ENCODE results near the gene TCF12. TPM values are rescaled to one million over a fixed set of nuclear protein-coding genes. Genes with fewer than 3 reads are reported as not detected.

Gene TCF12
- total RNA-seq, 1 experiment from 2014 or later: 189 TPM

GRCh38 chr15:57217778-57218598, 299.5 kb downstream of the TCF12 start:
- peak overlapping the region; percentile 42 for H3K27ac ChIP-seq (ENCODE audit: low read length)
- H3K27me3 ChIP-seq (ENCODE audit: low read length): no peaks in the 10 kb centered on the region
- H3K9me2 ChIP-seq (replicated peaks; ENCODE audit: insufficient read depth, low read length): no peaks in the 10 kb centered on the region
- peak overlapping the region; percentile 24 for H3K4me2 ChIP-seq (ENCODE audit: low read depth, low read length, poor library complexity, severe bottlenecking)
- peaks cover 82% of the 10 kb centered on the region for H3K79me2 ChIP-seq (ENCODE audit: low read length)
- H3K9ac ChIP-seq (ENCODE audit: low read length): 0 out of 2 replicates have a peak overlapping the region, but pooled peaks have one; percentile 15
- H3K36me3 ChIP-seq (ENCODE audit: insufficient read depth, low read length): no peaks in the 10 kb centered on the region
- H4K20me1 ChIP-seq (ENCODE audit: insufficient read depth, low read depth, low read length): no peaks in the 10 kb centered on the region
- H2AFZ ChIP-seq (ENCODE audit: low read length): no peak overlapping the region
- no peak overlapping the region for H3K4me3 ChIP-seq (ENCODE audit: low read length)
- H3K4me1 ChIP-seq (ENCODE audit: low read length): peaks cover 72% of the 10 kb centered on the region
- H3K9me3 ChIP-seq (ENCODE audit: low read length): no peaks in the 10 kb centered on the region
- no peak for DNase-seq

GRCh38 chr15:57218826-57219576, 300.6 kb downstream of the TCF12 start:
- Histone ChIP-seq H3K27ac (ENCODE audit: low read length) (peak overlapping the region; percentile 42), H3K4me2 (ENCODE audit: low read depth, low read length, poor library complexity, severe bottlenecking) (peak overlapping the region; percentile 24), H3K9me3 (ENCODE audit: low read length) (no peaks in the 10 kb centered on the region), H4K20me1 (ENCODE audit: insufficient read depth, low read depth, low read length) (no peaks in the 10 kb centered on the region), H3K36me3 (ENCODE audit: insufficient read depth, low read length) (no peaks in the 10 kb centered on the region), H3K4me3 (ENCODE audit: low read length) (no peak overlapping the region; the same call in 1 of the 2 replicates), H3K27me3 (ENCODE audit: low read length) (no peaks in the 10 kb centered on the region), H3K79me2 (ENCODE audit: low read length) (peaks cover 89% of the 10 kb centered on the region), H2AFZ (ENCODE audit: low read length) (no peak overlapping the region), H3K4me1 (ENCODE audit: low read length) (peaks cover 72% of the 10 kb centered on the region), H3K9me2 (replicated peaks; ENCODE audit: insufficient read depth, low read length) (no peaks in the 10 kb centered on the region), H3K9ac (ENCODE audit: low read length) (no peak overlapping the region)
- peak; percentile 70 for DNase-seq

GRCh38 chr15:57220205-57220604, 301.8 kb downstream of the TCF12 start:
- H3K9me2 ChIP-seq (replicated peaks; ENCODE audit: insufficient read depth, low read length): no peaks in the 10 kb centered on the region
- no peaks in the 10 kb centered on the region for H3K9me3 ChIP-seq (ENCODE audit: low read length)
- no peak overlapping the region for H3K27ac ChIP-seq (ENCODE audit: low read length)
- H3K27me3 ChIP-seq (ENCODE audit: low read length): no peaks in the 10 kb centered on the region
- H3K79me2 ChIP-seq (ENCODE audit: low read length): peaks cover 85% of the 10 kb centered on the region
- H3K4me2 ChIP-seq (ENCODE audit: low read depth, low read length, poor library complexity, severe bottlenecking): no peak overlapping the region
- H2AFZ ChIP-seq (ENCODE audit: low read length): no peak overlapping the region
- H3K36me3 ChIP-seq (ENCODE audit: insufficient read depth, low read length): no peaks in the 10 kb centered on the region
- H3K4me1 ChIP-seq (ENCODE audit: low read length): peaks cover 67% of the 10 kb centered on the region
- no peak overlapping the region for H3K4me3 ChIP-seq (ENCODE audit: low read length)
- no peaks in the 10 kb centered on the region for H4K20me1 ChIP-seq (ENCODE audit: insufficient read depth, low read depth, low read length)
- no peak for DNase-seq
- no peak overlapping the region for H3K9ac ChIP-seq (ENCODE audit: low read length)

GRCh38 chr15:57221134-57221533, 302.7 kb downstream of the TCF12 start:
- peak overlapping the region; percentile 21 for H3K4me2 ChIP-seq (ENCODE audit: low read depth, low read length, poor library complexity, severe bottlenecking)
- peaks cover 59% of the 10 kb centered on the region for H3K4me1 ChIP-seq (ENCODE audit: low read length)
- no peaks in the 10 kb centered on the region for H3K9me2 ChIP-seq (replicated peaks; ENCODE audit: insufficient read depth, low read length)
- H3K9me3 ChIP-seq (ENCODE audit: low read length): no peaks in the 10 kb centered on the region
- H3K36me3 ChIP-seq (ENCODE audit: insufficient read depth, low read length): no peaks in the 10 kb centered on the region
- no peaks in the 10 kb centered on the region for H3K27me3 ChIP-seq (ENCODE audit: low read length)
- H3K79me2 ChIP-seq (ENCODE audit: low read length): peaks cover 76% of the 10 kb centered on the region
- DNase-seq: no peak
- H3K27ac ChIP-seq (ENCODE audit: low read length): no peak overlapping the region
- no peak overlapping the region for H3K9ac ChIP-seq (ENCODE audit: low read length)
- H3K4me3 ChIP-seq (ENCODE audit: low read length): no peak overlapping the region
- H4K20me1 ChIP-seq (ENCODE audit: insufficient read depth, low read depth, low read length): no peaks in the 10 kb centered on the region
- H2AFZ ChIP-seq (ENCODE audit: low read length): no peak overlapping the region

GRCh38 chr15:57223345-57223744, 304.9 kb downstream of the TCF12 start:
- Histone ChIP-seq H3K27me3 (ENCODE audit: low read length) (no peaks in the 10 kb centered on the region), H3K36me3 (ENCODE audit: insufficient read depth, low read length) (no peaks in the 10 kb centered on the region), H3K4me2 (ENCODE audit: low read depth, low read length, poor library complexity, severe bottlenecking) (no peak overlapping the region), H3K9ac (ENCODE audit: low read length) (no peak overlapping the region), H4K20me1 (ENCODE audit: insufficient read depth, low read depth, low read length) (no peaks in the 10 kb centered on the region), H2AFZ (ENCODE audit: low read length) (no peak overlapping the region), H3K9me3 (ENCODE audit: low read length) (no peaks in the 10 kb centered on the region), H3K27ac (ENCODE audit: low read length) (0 out of 2 replicates have a peak overlapping the region, but pooled peaks have one; percentile 22), H3K79me2 (ENCODE audit: low read length) (peaks cover 74% of the 10 kb centered on the region), H3K4me3 (ENCODE audit: low read length) (no peak overlapping the region), H3K4me1 (ENCODE audit: low read length) (peaks cover 66% of the 10 kb centered on the region), H3K9me2 (replicated peaks; ENCODE audit: insufficient read depth, low read length) (no peaks in the 10 kb centered on the region)
- no peak for DNase-seq

GRCh38 chr15:57223887-57224286, 305.4 kb downstream of the TCF12 start:
- Histone ChIP-seq H2AFZ (ENCODE audit: low read length) (no peak overlapping the region), H3K4me1 (ENCODE audit: low read length) (peaks cover 66% of the 10 kb centered on the region), H3K9ac (ENCODE audit: low read length) (no peak overlapping the region), H3K9me2 (replicated peaks; ENCODE audit: insufficient read depth, low read length) (no peaks in the 10 kb centered on the region), H3K9me3 (ENCODE audit: low read length) (no peaks in the 10 kb centered on the region), H3K27me3 (ENCODE audit: low read length) (no peaks in the 10 kb centered on the region), H3K4me2 (ENCODE audit: low read depth, low read length, poor library complexity, severe bottlenecking) (no peak overlapping the region), H3K4me3 (ENCODE audit: low read length) (no peak overlapping the region), H4K20me1 (ENCODE audit: insufficient read depth, low read depth, low read length) (no peaks in the 10 kb centered on the region), H3K27ac (ENCODE audit: low read length) (0 out of 2 replicates have a peak overlapping the region, but pooled peaks have one; percentile 22), H3K79me2 (ENCODE audit: low read length) (peaks cover 71% of the 10 kb centered on the region), H3K36me3 (ENCODE audit: insufficient read depth, low read length) (no peaks in the 10 kb centered on the region)
- no peak for DNase-seq

GRCh38 chr15:57224664-57225063, 306.2 kb downstream of the TCF12 start:
- H3K36me3 ChIP-seq (ENCODE audit: insufficient read depth, low read length): no peaks in the 10 kb centered on the region
- no peaks in the 10 kb centered on the region for H4K20me1 ChIP-seq (ENCODE audit: insufficient read depth, low read depth, low read length)
- 0 out of 2 replicates have a peak overlapping the region, but pooled peaks have one; percentile 22 for H3K27ac ChIP-seq (ENCODE audit: low read length)
- H3K4me3 ChIP-seq (ENCODE audit: low read length): no peak overlapping the region
- H3K4me1 ChIP-seq (ENCODE audit: low read length): peaks cover 67% of the 10 kb centered on the region
- H3K27me3 ChIP-seq (ENCODE audit: low read length): no peaks in the 10 kb centered on the region
- H3K9ac ChIP-seq (ENCODE audit: low read length): no peak overlapping the region
- no peak overlapping the region for H3K4me2 ChIP-seq (ENCODE audit: low read depth, low read length, poor library complexity, severe bottlenecking)
- H3K9me2 ChIP-seq (replicated peaks; ENCODE audit: insufficient read depth, low read length): no peaks in the 10 kb centered on the region
- H3K79me2 ChIP-seq (ENCODE audit: low read length): peaks cover 72% of the 10 kb centered on the region
- no peak overlapping the region for H2AFZ ChIP-seq (ENCODE audit: low read length)
- no peaks in the 10 kb centered on the region for H3K9me3 ChIP-seq (ENCODE audit: low read length)
- no peak for DNase-seq

- no peaks in the 10 kb centered on the region for H3K9me3 ChIP-seq (ENCODE audit: low read length)
- peaks cover 60% of the 10 kb centered on the region for H3K79me2 ChIP-seq (ENCODE audit: low read length)
- H4K20me1 ChIP-seq (ENCODE audit: insufficient read depth, low read depth, low read length): no peaks in the 10 kb centered on the region
- peaks cover 73% of the 10 kb centered on the region for H3K4me1 ChIP-seq (ENCODE audit: low read length)
- H3K4me3 ChIP-seq (ENCODE audit: low read length): no peak overlapping the region
- no peak overlapping the region for H3K9ac ChIP-seq (ENCODE audit: low read length)
- H3K27ac ChIP-seq (ENCODE audit: low read length): peak overlapping the region; percentile 52
- no peak for DNase-seq
- no peaks in the 10 kb centered on the region for H3K9me2 ChIP-seq (replicated peaks; ENCODE audit: insufficient read depth, low read length)
- no peaks in the 10 kb centered on the region for H3K27me3 ChIP-seq (ENCODE audit: low read length)
- H2AFZ ChIP-seq (ENCODE audit: low read length): no peak overlapping the region
- peaks cover 11% of the 10 kb centered on the region; the same call in 1 of the 2 replicates for H3K36me3 ChIP-seq (ENCODE audit: insufficient read depth, low read length)
- H3K4me2 ChIP-seq (ENCODE audit: low read depth, low read length, poor library complexity, severe bottlenecking): no peak overlapping the region
These were observed 308.7 kb downstream of the TCF12 start for GRCh38 chr15:57227166-57227565.
